LNCAP (cell line): Measurements from ENCODE around the gene SPEF1.

Experiments
- TF ChIP-seq, protein P1 (sequence below): fragments of 450-650 bp; IDR thresholded peaks from 2 replicates; pipeline ENCODE4 v1.5.1; 2017; ENCODE audit warnings: mild to moderate bottlenecking

The SPEF1 gene

DNA sequence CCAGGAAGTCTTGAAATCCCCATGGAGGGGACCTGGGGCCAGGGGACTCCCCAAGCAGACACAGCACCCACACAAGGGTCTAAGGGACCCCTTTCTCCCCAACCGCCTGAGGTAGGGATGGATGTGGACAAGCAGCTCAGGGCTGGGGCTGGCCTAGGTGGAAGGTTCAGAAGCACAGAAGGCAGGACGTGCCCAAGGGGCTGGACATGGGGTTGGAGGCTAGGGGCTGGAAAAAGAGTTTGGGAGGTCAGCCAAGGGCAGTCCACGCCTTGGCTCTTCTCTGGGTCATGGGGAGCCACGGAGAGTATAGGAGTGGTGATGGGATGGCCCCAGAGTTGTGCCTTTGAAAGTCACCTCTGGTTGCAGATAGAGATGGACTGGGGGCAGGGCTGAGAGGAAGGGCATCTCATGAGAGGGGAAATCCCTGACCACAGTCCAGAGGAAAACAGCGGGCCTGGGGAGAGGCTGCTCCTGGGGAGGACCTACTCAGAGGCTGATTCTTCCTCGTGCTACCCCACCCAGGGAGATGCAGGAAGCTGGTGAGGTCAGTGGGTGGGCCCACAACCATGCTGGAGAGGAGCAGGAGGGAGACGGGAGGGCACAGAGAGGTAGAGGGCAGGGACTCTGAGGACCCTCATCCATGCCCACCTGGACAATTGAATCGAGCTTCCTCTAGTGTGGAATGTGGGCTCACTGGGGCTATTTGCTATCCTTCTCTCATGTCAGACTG, 51.3 kb downstream of the SPEF1 start:
- TF ChIP-seq, protein P1, sequence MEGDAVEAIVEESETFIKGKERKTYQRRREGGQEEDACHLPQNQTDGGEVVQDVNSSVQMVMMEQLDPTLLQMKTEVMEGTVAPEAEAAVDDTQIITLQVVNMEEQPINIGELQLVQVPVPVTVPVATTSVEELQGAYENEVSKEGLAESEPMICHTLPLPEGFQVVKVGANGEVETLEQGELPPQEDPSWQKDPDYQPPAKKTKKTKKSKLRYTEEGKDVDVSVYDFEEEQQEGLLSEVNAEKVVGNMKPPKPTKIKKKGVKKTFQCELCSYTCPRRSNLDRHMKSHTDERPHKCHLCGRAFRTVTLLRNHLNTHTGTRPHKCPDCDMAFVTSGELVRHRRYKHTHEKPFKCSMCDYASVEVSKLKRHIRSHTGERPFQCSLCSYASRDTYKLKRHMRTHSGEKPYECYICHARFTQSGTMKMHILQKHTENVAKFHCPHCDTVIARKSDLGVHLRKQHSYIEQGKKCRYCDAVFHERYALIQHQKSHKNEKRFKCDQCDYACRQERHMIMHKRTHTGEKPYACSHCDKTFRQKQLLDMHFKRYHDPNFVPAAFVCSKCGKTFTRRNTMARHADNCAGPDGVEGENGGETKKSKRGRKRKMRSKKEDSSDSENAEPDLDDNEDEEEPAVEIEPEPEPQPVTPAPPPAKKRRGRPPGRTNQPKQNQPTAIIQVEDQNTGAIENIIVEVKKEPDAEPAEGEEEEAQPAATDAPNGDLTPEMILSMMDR: no peak

DNA sequence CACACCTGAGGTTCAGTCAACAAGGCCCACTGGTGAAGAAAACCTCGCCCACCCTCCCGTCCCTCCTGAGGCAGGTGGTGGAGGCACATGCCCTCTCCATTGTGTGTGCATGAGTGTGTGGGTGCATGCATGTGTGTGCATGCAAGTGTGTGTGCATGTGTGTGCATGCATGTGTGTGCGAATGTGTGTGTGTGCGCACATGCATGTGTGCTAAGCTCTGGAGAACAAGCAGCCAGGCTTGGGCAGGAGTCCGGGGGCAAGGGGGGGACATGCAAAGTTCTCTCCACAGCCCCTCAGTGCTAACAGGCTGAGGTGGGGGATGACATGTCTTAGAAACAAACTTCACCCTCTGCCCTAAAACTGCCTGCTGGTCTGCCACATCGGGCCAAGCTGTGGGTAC, 51.9 kb downstream of the SPEF1 start:
- TF ChIP-seq, protein P1: no peak

- TF ChIP-seq, protein P1: no peak
These were observed 52.4 kb downstream of the SPEF1 start for GRCh38 chr20:3728876-3729275.

DNA sequence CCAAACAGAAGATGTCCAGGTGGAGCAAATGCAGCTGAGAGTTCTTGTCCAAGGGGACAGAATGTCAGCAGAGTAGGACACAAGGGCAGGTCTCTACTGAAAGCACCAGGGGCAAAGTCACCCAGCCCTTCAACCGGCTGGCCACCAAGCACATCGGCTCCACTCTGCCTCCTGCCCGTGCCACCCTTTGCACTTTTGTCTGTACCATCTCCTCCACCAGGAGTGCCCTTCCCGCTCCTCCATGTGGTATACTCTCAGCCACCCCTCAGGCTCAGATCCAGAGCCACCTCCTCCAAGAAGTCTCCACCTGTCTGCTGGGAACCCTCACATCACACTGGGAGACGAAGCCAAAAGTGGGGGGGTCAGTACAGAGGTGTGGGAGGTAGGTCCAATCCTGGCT, 52.9 kb downstream of the SPEF1 start:
- TF ChIP-seq, protein P1: no peak
